Subcutaneous abdominal adipose tissue (tissue), 5 donors: ENCODE results near the gene SERPINE2.

Experiments used
- H3K27ac ChIP-seq: one replicate; pipeline ENCODE4 v1.7.0; 2013; ENCODE audit warnings: low read depth, mild to moderate bottlenecking, inconsistent platforms, low read length, moderate library complexity
- H3K27me3 ChIP-seq, 5 donors: one replicate each; pipeline ENCODE4 v1.7.0; 2013; ENCODE audit warnings: low read length in 5 of 5, inconsistent platforms in 1 of 5; ENCODE audit not compliant: control insufficient read depth in 5 of 5, insufficient read depth in 4 of 5
- H3K36me3 ChIP-seq, 5 donors: one replicate each; pipeline ENCODE4 v1.7.0; 2013; ENCODE audit warnings: low read length in 5 of 5; ENCODE audit not compliant: control insufficient read depth in 5 of 5, insufficient read depth in 5 of 5
- H3K4me1 ChIP-seq, 5 donors: one replicate each; pipeline ENCODE4 v1.7.0; 2013; ENCODE audit warnings: low read length in 5 of 5, mild to moderate bottlenecking in 3 of 5, moderate library complexity in 1 of 5; ENCODE audit not compliant: control insufficient read depth in 5 of 5, insufficient read depth in 5 of 5
- H3K4me3 ChIP-seq, 5 donors: one replicate each; pipeline ENCODE4 v1.7.0; 2013; ENCODE audit warnings: low read length in 5 of 5, low read depth in 1 of 5
- H3K9ac ChIP-seq, 5 donors: one replicate each; pipeline ENCODE4 v1.7.0; 2013; ENCODE audit warnings: low read length in 5 of 5, mild to moderate bottlenecking in 4 of 5, moderate library complexity in 3 of 5
- H3K9me3 ChIP-seq, 5 donors: one replicate each; pipeline ENCODE4 v1.7.0; 2013; ENCODE audit warnings: low read length in 5 of 5; ENCODE audit not compliant: control insufficient read depth in 5 of 5
- donor health status: healthy.
- donor health status: healthy.
- donor health status: healthy.
- donor health status: healthy.
- donor health status: healthy.

SERPINE2 gene

DNA sequence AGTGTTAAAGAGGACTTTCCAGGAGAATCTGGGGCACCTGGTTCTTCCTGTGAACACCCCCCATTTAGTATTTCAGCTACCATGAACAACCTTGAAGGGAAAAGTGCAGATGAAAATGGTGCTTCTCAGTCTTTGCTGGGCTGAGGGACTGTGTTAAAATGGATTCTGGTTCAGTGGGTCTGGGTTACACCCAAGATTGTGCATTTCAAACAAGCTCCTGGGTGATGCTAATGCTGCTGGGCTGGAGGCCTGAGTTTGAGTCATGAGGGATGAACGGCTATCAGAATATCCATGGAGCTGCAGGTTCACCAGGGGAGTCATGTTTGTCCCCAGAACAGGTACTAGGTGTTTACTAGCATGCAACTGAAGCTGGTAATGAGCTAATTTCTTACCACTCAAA is 57.8 kb downstream of the SERPINE2 start:
- no peaks in the 10 kb centered on the region for H3K4me1 ChIP-seq
- no peaks in the 10 kb centered on the region for H3K36me3 ChIP-seq
- peaks cover 0 to 4% (median 0%) of the 10 kb centered on the region in 5 donors for H3K27me3 ChIP-seq
- no peaks in the 10 kb centered on the region for H3K9me3 ChIP-seq
- no peak overlapping the region for H3K27ac ChIP-seq
- no peak overlapping the region for H3K4me3 ChIP-seq
- H3K9ac ChIP-seq: no peak overlapping the region

DNA sequence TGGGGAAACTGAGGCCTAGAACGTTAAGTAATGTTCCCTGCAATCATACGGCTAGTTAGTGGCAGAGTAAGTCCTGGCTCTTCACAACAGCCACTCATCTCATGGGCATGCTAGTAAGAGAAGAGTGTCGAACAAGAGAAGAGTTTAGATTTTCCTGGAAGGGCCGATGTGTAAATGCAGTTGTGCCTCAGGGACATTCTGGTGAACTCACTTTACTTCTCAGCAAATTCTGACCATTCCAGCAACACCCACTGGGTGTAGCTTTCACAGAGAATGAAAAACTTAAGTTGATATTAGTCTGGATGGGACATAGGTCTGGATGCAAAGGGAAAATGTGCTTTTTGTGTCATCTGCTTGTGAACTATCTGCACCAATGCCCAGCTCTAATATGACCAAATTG is 58.3 kb downstream of the SERPINE2 start:
- H3K4me3 ChIP-seq: no peak overlapping the region
- peaks cover 0 to 4% (median 0%) of the 10 kb centered on the region in 5 donors for H3K27me3 ChIP-seq
- no peaks in the 10 kb centered on the region for H3K4me1 ChIP-seq
- no peak overlapping the region for H3K27ac ChIP-seq
- no peaks in the 10 kb centered on the region for H3K9me3 ChIP-seq
- H3K36me3 ChIP-seq: no peaks in the 10 kb centered on the region
- H3K9ac ChIP-seq: no peak overlapping the region

DNA sequence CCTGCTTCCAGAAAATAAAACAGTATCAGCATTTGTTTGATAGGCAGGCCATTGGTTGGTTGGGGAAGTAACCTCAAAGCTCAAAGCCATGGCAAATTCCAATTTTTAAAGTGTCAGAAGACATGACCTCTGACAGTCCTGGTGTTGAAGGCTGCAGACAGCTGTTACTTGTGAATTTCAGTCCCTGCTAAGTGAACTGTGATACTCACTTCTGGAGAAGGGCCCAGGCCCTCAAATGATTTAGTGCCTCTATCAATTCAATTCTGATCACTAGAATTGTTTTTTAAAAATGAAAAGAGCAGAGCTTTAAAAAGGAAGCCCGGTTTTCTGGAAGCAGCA is 58.7 kb downstream of the SERPINE2 start:
- no peak overlapping the region for H3K27ac ChIP-seq
- no peaks in the 10 kb centered on the region for H3K36me3 ChIP-seq
- peaks cover 0 to under 1% (median 0%) of the 10 kb centered on the region in 5 donors for H3K27me3 ChIP-seq
- H3K4me3 ChIP-seq: no peak overlapping the region
- no peak overlapping the region for H3K9ac ChIP-seq
- no peaks in the 10 kb centered on the region for H3K9me3 ChIP-seq
- no peaks in the 10 kb centered on the region for H3K4me1 ChIP-seq

DNA sequence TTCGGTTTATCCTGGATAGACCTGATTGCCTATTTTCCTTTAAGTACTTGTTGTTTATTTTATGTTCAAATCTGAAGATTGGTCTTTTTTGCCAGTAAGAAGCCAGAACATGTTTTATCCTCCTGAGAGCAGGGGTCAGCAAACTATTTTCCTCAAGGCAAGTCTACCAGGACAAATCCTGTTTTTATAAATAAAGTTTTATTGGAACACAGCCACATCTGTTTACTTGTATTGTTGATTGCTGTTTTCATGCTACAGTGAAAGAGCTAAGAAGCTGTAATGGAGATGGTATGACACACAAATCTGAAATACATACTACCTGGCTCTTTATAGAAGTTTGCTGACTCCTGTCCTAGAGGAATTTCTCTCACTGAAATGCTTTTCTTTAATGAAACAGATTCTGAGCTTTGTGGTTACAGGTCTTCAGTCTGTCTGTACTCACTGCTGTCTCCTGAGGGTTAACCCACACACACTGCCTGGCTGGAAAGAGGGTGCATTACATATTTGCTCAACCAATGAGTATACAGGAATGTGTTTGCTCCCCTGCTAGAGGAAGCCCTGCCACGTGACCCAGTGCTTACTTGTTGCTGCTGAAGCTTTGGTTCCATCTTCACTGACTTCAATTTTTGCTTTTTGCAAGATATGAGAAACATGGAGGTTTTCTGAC is 59.2 kb downstream of the SERPINE2 start:
- Histone ChIP-seq H3K9me3 (no peaks in the 10 kb centered on the region), H3K36me3 (no peaks in the 10 kb centered on the region), H3K27ac (no peak overlapping the region), H3K9ac (no peak overlapping the region), H3K27me3 (no peaks in the 10 kb centered on the region), H3K4me3 (no peak overlapping the region), H3K4me1 (no peaks in the 10 kb centered on the region)

DNA sequence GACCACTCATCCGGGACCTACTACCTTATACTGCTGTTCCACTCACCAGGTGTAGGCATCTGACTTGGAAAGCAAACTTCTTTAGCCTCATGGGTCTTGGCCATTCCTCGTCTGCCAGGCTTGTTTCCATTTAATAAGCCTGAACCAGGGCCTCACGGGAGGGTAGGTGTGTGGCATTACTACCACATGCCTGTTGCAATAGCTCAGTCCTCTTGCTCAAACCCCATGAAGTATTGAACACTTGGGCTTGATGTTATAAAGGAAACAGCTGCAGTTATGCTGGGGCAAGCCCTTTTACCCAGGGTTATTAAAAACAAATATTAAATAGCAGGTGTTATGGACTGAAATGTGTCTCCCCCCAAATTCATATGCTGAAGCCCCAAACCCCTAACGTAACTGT is 60.6 kb downstream of the SERPINE2 start:
- Histone ChIP-seq H3K27ac (no peak overlapping the region), H3K4me3 (no peak overlapping the region), H3K9me3 (no peaks in the 10 kb centered on the region), H3K4me1 (no peaks in the 10 kb centered on the region), H3K9ac (no peak overlapping the region), H3K36me3 (no peaks in the 10 kb centered on the region), H3K27me3 (no peaks in the 10 kb centered on the region)

DNA sequence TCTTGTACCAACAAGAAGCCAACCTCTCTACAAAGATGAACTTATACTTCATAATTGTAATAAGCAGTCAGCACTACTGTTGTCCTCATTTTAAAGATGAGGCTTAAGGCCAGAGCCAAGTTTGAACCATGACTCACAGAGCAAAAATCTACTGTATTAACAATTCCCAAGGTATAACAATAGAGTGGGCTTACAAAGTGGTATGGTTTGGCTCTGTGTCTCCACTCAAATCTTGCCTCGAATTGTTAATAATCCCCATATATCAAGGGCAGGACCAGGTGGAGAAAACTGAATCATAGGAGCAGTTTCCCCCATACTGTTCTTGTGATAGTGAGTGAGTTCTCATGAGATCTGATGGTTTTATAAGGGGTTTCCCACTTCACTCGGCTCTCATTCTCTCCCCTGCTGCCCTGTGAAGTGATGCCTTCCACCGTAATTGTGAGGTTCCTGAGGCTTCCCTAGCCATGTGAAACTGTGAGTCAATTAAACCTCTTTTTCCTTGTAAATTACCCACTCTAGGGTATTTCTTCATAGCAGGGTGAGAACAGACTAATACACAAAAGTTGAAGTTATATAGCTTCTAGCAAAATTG is 62.4 kb downstream of the SERPINE2 start:
- peaks cover 0 to 4% (median 0%) of the 10 kb centered on the region in 5 donors for H3K36me3 ChIP-seq
- H3K27ac ChIP-seq: no peak overlapping the region
- H3K9ac ChIP-seq: no peak overlapping the region

DNA sequence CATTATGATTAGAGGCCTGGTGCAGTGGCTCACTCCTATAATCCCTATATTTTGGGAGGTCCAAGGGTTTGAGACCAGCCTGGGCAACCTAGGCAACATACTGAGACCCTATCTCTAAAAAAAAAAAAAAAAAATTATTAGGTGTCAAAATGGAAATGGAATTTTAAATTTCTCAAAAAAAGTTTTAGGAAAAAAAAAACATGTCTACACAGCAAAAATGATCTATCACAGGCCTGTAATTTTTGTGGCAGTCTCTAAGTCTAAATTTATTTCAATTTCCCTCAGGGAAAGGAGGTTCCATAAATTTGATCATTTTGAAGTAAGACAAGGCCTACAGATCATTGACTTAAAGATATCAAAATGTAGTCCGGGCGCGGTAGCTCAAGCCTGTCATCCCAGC is 65.5 kb downstream of the SERPINE2 start:
- Histone ChIP-seq H3K27me3 (no peaks in the 10 kb centered on the region), H3K27ac (no peak overlapping the region), H3K36me3 (peaks cover 0 to 4% (median 0%) of the 10 kb centered on the region in 5 donors), H3K9ac (no peak overlapping the region), H3K4me3 (no peak overlapping the region), H3K4me1 (peaks cover 0 to 3% (median 3%) of the 10 kb centered on the region in 5 donors), H3K9me3 (no peaks in the 10 kb centered on the region)

More for the DNA sequence above, 62.4 kb downstream of the SERPINE2 start:
- Histone ChIP-seq H3K4me3 (no peak overlapping the region), H3K27me3 (no peaks in the 10 kb centered on the region), H3K9me3 (no peaks in the 10 kb centered on the region), H3K4me1 (no peaks in the 10 kb centered on the region)

DNA sequence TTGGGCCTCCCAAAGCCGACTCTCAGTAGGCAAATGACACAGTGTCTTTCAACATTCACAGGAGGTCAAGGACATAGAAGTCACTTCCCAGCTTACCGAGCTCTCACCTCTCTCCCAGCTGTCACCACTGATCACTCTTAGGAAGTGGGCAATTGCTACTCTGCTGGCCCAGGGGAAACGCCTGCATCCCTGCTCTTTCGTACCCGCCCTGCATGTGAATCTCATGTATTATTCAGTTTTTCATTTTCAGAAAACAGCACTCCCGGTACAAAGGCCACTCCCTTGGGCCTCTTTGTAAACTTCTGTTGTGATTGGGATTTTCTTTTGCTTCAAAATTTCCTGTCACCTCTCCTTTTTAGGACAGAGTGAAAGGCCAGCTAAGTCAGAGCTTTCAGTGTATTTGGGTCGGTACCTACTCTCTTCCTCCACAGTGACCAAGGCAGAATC is 66.4 kb downstream of the SERPINE2 start:
- H3K27me3 ChIP-seq: no peaks in the 10 kb centered on the region

DNA sequence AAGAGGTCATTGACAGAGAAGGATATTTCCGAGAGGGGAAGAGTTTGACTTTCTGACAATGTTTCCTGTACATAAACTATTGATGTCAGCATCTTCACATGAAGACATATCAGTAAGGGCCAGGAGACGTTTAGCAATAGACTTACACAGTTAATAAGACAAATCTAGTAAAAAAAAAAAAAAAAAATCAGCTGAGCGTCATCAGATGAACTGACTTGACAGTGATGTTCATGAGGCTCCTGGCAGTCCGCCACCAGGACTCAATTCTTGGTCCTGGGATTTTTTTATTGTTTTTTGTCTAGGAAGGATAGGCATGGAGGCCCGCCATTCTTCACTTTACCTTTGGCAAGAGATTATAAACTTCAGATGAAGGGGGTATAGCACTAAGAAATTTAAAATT is 67.4 kb downstream of the SERPINE2 start:
- Histone ChIP-seq H3K4me3 (no peak overlapping the region), H3K36me3 (peaks cover 4 to 23% (median 9%) of the 10 kb centered on the region in 5 donors), H3K4me1 (peaks cover 0 to 3% (median 3%) of the 10 kb centered on the region in 5 donors)

More for the DNA sequence above, 66.4 kb downstream of the SERPINE2 start:
- Histone ChIP-seq H3K4me3 (no peak overlapping the region), H3K27ac (no peak overlapping the region), H3K9me3 (no peaks in the 10 kb centered on the region), H3K36me3 (peaks cover 0 to 13% (median 2%) of the 10 kb centered on the region in 5 donors), H3K9ac (no peak overlapping the region), H3K4me1 (peaks cover 0 to 3% (median 3%) of the 10 kb centered on the region in 5 donors)

DNA sequence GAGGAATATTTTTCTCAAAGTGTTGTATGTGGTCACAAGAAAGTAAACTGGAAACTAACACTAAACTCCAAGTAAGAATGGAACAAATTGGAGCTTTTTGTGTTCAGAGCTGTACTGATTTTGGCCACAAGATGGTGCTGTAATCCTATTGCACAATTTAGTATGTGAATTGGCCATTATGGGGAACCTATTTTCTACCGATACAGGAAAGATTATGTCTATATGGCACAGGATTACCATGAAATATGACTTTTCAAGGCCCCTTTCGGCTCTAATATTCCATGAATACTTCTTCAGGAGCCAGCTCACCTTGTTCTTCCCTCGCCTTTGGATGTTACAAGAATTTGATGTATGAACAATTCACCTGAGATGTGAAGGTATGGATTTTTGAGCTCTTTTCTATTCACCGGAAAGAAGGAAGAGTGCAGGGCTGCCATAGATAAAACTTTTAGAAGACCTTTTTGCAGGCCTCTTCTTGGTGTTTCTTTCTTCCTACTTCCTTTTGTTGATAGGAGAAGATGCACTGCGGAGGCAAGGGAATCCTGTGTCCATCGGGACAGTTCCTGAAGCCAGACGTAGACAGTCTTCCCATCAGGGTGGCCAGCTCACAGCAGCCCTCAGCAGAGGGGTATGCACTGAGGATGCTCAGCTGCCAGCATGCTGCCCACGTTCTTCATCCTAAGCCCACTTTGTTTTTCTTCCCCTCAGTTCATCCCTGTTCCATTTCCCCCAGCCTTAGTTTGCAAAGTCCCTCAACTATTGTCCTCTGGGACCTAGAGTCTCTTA is 68.5 kb downstream of the SERPINE2 start:
- Histone ChIP-seq H3K9me3 (no peaks in the 10 kb centered on the region), H3K36me3 (peaks cover 5 to 31% (median 12%) of the 10 kb centered on the region in 5 donors), H3K9ac (no peak overlapping the region), H3K27ac (no peak overlapping the region), H3K4me1 (peaks cover 0 to 3% (median 3%) of the 10 kb centered on the region in 5 donors), H3K27me3 (no peaks in the 10 kb centered on the region), H3K4me3 (no peak overlapping the region)

More for the DNA sequence above, 67.4 kb downstream of the SERPINE2 start:
- Histone ChIP-seq H3K9ac (no peak overlapping the region), H3K27ac (no peak overlapping the region), H3K9me3 (no peaks in the 10 kb centered on the region), H3K27me3 (no peaks in the 10 kb centered on the region)
